PFSK-1 (cell line): ENCODE results near the gene ACOT9. TPM values are rescaled to one million over a fixed set of nuclear protein-coding genes. Genes with fewer than 3 reads are reported as not detected.
A peak's percentile ranks its signal among the peaks of the same experiment; 100 is the strongest.

ENCODE experiments used
- FOXP2 ChIP-seq: optimal IDR thresholded peaks from 2 replicates; pipeline ENCODE3; 2011; ENCODE audit warnings: borderline replicate concordance, control low read depth, inconsistent platforms; ENCODE audit not compliant: insufficient read depth; ENCODE audit errors: extremely low read length, extremely low read depth
- POLR2AphosphoS5 ChIP-seq: IDR thresholded peaks from 2 replicates; pipeline ENCODE4 v1.6.1; 2012; ENCODE audit warnings: low read depth, mild to moderate bottlenecking, control low read depth, low read length, moderate library complexity
- SIN3A ChIP-seq: IDR thresholded peaks from 2 replicates; pipeline ENCODE4 v1.6.1; 2012; ENCODE audit warnings: mild to moderate bottlenecking, low read length, moderate library complexity, borderline replicate concordance; ENCODE audit not compliant: insufficient read depth
- TAF1 ChIP-seq: IDR thresholded peaks from 2 replicates; pipeline ENCODE4 v1.6.1; 2012; ENCODE audit warnings: low read length, control low read depth, borderline replicate concordance; ENCODE audit not compliant: insufficient read depth
- polyA plus RNA-seq: library from polyadenylated mRNA; unstranded; fragments of >200 nt; gene quantifications from one replicate; pipeline ENCODE4 v1.2.1, GENCODE V29; 2012; ENCODE audit warnings: low read depth, missing spikeins; ENCODE audit not compliant: insufficient read length
- TF ChIP-seq, protein P1 (sequence below), 2 experiments: IDR thresholded peaks; 2 replicates each; pipeline versions ENCODE4 v1.6.1 to v1.8.0; 2011 to 2012; ENCODE audit warnings: low read depth in 2 of 2, low read length in 2 of 2, control low read depth in 1 of 2, inconsistent platforms in 1 of 2, mild to moderate bottlenecking in 1 of 2, moderate library complexity in 1 of 2; ENCODE audit not compliant: insufficient read depth in 1 of 2

Gene ACOT9, protein sequence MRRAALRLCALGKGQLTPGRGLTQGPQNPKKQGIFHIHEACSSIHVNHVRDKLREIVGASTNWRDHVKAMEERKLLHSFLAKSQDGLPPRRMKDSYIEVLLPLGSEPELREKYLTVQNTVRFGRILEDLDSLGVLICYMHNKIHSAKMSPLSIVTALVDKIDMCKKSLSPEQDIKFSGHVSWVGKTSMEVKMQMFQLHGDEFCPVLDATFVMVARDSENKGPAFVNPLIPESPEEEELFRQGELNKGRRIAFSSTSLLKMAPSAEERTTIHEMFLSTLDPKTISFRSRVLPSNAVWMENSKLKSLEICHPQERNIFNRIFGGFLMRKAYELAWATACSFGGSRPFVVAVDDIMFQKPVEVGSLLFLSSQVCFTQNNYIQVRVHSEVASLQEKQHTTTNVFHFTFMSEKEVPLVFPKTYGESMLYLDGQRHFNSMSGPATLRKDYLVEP
- 23.6 TPM for polyA plus RNA-seq

DNA sequence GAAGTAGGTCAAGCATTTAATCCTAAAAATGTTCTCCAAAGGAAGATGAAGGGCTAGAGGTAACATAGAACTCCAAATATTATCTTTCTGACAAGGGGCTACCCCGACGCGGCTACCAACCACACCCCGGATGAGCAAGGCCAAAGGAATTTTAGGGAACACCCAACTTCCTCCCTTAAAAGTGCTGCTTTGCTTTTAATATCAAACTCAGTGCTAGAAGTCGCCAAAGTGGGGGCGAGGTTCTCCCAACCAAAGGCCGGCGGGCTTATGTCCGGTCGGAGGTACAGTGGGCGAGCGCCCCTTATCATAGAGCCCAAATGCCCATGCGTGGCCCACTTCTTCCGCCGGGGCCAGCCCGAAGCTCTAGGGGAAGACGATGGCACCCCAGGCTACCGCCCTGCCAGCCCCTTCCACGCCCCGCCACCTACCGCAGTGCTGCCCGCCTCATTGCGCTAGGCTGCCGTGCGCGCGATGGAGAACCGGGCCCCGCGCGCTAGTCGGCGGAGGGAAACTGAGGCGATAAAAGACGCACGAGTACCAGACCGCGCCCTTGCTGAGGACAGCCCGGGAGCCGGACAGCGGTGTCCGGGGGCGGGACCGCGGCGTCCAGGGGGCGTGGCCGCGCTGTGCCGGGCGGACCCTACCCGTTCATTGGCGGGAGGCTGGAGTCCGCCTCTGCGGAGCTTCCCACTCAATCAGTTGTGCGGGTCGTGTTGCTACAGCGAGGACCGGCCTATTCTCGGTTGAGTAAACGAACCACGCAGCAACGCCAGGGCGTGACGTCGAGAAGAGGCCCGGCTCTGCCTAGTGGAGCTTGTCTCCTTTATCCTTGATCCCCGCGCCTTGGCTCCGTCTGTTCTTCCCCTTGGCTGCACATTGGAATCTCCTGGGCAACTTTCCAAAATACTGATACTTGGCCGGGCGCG is at the start of gene ACOT9:
Gene ACOT9 (minus strand): TSS at position 580 of the 926 bp plus-strand sequence. CDS start 132 bp downstream, at position 448.
- TF ChIP-seq POLR2AphosphoS5 (peak; percentile 42; the same call in 1 of the 2 replicates), SIN3A (no peak), TAF1 (0 out of 2 replicates have a peak, but pooled peaks have one; percentile 19), FOXP2 (peak; percentile 49)
- TF ChIP-seq, protein P1, sequence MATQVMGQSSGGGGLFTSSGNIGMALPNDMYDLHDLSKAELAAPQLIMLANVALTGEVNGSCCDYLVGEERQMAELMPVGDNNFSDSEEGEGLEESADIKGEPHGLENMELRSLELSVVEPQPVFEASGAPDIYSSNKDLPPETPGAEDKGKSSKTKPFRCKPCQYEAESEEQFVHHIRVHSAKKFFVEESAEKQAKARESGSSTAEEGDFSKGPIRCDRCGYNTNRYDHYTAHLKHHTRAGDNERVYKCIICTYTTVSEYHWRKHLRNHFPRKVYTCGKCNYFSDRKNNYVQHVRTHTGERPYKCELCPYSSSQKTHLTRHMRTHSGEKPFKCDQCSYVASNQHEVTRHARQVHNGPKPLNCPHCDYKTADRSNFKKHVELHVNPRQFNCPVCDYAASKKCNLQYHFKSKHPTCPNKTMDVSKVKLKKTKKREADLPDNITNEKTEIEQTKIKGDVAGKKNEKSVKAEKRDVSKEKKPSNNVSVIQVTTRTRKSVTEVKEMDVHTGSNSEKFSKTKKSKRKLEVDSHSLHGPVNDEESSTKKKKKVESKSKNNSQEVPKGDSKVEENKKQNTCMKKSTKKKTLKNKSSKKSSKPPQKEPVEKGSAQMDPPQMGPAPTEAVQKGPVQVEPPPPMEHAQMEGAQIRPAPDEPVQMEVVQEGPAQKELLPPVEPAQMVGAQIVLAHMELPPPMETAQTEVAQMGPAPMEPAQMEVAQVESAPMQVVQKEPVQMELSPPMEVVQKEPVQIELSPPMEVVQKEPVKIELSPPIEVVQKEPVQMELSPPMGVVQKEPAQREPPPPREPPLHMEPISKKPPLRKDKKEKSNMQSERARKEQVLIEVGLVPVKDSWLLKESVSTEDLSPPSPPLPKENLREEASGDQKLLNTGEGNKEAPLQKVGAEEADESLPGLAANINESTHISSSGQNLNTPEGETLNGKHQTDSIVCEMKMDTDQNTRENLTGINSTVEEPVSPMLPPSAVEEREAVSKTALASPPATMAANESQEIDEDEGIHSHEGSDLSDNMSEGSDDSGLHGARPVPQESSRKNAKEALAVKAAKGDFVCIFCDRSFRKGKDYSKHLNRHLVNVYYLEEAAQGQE (IDR thresholded peaks at IDR 0.05; ENCODE audit: insufficient read depth in 1 of 2, low read depth in 2 of 2, low read length in 2 of 2): no peak

DNA sequence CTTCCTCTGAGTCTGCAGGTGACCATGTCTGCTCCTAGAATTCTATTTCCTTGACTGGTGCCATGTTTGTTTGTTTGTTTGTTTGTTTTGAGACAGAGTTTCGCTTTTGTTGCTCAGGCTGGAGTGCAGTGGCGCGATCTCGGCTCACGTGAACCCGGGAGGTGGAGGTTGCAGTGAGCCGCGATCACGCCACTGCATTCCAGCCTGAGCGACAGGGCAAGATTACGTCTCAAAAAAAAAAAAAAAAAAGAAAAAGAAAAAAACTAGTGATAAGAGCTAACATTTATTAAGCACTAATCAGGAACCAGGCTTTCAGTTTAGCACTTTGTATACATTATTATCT is 47.0 kb upstream of the ACOT9 start:
- TF ChIP-seq FOXP2 (no peak), TAF1 (no peak), POLR2AphosphoS5 (no peak), SIN3A (no peak)
- TF ChIP-seq, protein P1 (IDR thresholded peaks at IDR 0.05; ENCODE audit: insufficient read depth in 1 of 2, low read depth in 2 of 2, low read length in 2 of 2): no peak

DNA sequence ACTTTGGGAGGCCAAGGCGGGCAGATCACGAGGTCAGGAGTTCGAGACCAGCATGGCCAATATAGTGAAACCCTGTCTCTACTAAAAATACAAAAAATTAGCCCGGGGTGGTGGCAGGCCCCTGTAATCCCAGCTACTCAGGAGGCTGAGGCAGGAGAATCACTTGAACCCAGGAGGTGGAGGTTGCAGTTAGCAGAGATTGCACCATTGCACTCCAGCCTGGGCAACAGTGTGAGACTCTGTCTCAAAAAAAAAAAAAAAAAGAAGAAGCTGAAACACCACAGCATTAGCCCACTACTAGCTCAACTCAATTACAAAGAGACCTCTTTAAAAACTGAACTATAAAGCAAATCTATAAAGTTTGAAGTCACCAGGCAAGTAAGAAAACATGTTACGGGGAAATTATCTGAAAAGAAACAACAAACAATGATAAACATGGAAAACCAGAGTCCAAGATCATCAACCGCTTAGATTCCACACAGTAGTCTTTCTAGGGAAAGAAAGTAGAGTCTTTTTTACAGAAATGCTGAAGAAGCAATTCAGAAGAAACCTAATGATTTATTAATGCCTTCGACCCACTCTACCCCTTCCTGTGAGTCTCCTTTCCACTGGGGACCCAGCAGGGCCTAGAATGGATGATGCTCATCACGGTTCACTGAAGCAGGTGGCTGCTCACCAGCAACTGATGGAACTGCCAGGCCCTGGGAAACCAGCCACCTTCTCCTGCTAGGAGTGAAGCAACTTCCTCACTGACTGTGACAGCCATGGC is 46.5 kb upstream of the ACOT9 start:
- TF ChIP-seq FOXP2 (no peak), SIN3A (no peak), POLR2AphosphoS5 (no peak), TAF1 (no peak)
- TF ChIP-seq, protein P1 (IDR thresholded peaks at IDR 0.05; ENCODE audit: insufficient read depth in 1 of 2, low read depth in 2 of 2, low read length in 2 of 2): no peak

DNA sequence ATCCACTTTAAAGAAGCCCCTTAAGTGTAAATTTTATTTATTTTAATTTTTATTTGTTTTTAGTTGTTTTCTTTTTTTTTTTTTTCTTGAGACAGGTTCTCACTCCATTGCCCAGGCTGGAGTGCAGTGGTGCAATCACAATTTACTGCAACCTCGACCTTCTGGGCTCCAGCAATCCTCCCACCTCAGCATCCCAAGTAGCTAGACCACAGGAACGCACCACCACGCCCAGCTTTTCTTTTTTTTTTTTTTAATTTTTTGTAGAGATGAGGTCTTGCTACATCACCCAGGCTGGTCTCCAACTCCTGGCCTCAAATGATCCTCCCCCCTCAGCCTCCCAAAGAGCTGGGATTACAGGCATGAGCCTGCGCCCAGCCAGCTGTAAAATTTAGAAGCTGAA is 45.9 kb upstream of the ACOT9 start:
- no peak for TF ChIP-seq FOXP2
- TF ChIP-seq, protein P1 (IDR thresholded peaks at IDR 0.05; ENCODE audit: insufficient read depth in 1 of 2, low read depth in 2 of 2, low read length in 2 of 2): no peak
- no peak for TF ChIP-seq TAF1
- TF ChIP-seq POLR2AphosphoS5: no peak
- no peak for TF ChIP-seq SIN3A
